CD14-positive monocyte (primary cell): ENCODE data around the gene GDI2. TPM values are rescaled to one million over a fixed set of nuclear protein-coding genes. Genes with fewer than 3 reads are reported as not detected.
A peak's percentile ranks its signal among the peaks of the same experiment; 100 is the strongest.

ENCODE experiments used
- DNase-seq, 3 donors: peaks; one replicate each; pipeline ENCODE4 v3.0.0-alpha.2; 2011 to 2022
- H2AFZ ChIP-seq: 2 replicates; pipeline ENCODE4 v1.6.0; 2012; ENCODE audit warnings: mild to moderate bottlenecking, low read depth, low read length, inconsistent platforms; ENCODE audit not compliant: insufficient read depth, poor library complexity, severe bottlenecking
- H3K27ac ChIP-seq, 2 donors: 1 replicate in 1 of 2; 2 replicates in 1 of 2; pipeline ENCODE4 v1.5.1; 2012 to 2013; ENCODE audit warnings: low read length in 2 of 2, control low read depth in 1 of 2, inconsistent platforms in 1 of 2, low read depth in 1 of 2, mild to moderate bottlenecking in 1 of 2
- H3K27me3 ChIP-seq, 2 donors: one replicate each; pipeline versions ENCODE4 v1.6.0 to v1.6.1; 2011 to 2013; ENCODE audit warnings: low read length in 2 of 2; ENCODE audit not compliant: control insufficient read depth in 2 of 2, insufficient read depth in 2 of 2
- H3K36me3 ChIP-seq, 2 donors: replicated peaks in 1 of 2; 1 replicate in 1 of 2; 2 replicates in 1 of 2; pipeline versions ENCODE4 v1.5.1 to v1.6.1; 2012 to 2013; ENCODE audit warnings: low read length in 2 of 2, control low read depth in 1 of 2, inconsistent platforms in 1 of 2, mild to moderate bottlenecking in 1 of 2; ENCODE audit not compliant: insufficient read depth in 2 of 2, control insufficient read depth in 1 of 2
- H3K4me1 ChIP-seq, 2 donors: 1 replicate in 1 of 2; 2 replicates in 1 of 2; pipeline versions ENCODE4 v1.5.1 to v1.6.1; 2012 to 2013; ENCODE audit warnings: low read length in 2 of 2, control low read depth in 1 of 2, inconsistent platforms in 1 of 2, mild to moderate bottlenecking in 1 of 2, moderate library complexity in 1 of 2; ENCODE audit not compliant: insufficient read depth in 2 of 2, control insufficient read depth in 1 of 2
- H3K4me2 ChIP-seq: replicated peaks from 2 replicates; pipeline ENCODE3; 2012; ENCODE audit warnings: low read length, moderate library complexity, mild to moderate bottlenecking; ENCODE audit not compliant: poor library complexity, severe bottlenecking; ENCODE audit errors: extremely low read depth
- H3K4me3 ChIP-seq, 3 experiments: fragments of 200-600 bp in 1 of 3; sonication (generic) in 1 of 3; replicated peaks in 1 of 3; 1 replicate in 2 of 3; 2 replicates in 1 of 3; pipeline ENCODE4 v1.5.1; 2011 to 2013; ENCODE audit warnings: low read length in 3 of 3, mild to moderate bottlenecking in 3 of 3, control low read depth in 2 of 3, low read depth in 2 of 3, inconsistent platforms in 1 of 3, moderate library complexity in 1 of 3
- H3K79me2 ChIP-seq: 2 replicates; pipeline ENCODE4 v1.6.0; 2012; ENCODE audit warnings: mild to moderate bottlenecking, control low read depth, inconsistent platforms, low read length, moderate library complexity; ENCODE audit not compliant: insufficient read depth
- H3K9ac ChIP-seq: 2 replicates; pipeline ENCODE4 v1.6.0; 2017; ENCODE audit warnings: low read length, mild to moderate bottlenecking; ENCODE audit not compliant: insufficient read depth, poor library complexity, severe bottlenecking
- H3K9me3 ChIP-seq, 2 donors: replicated peaks in 1 of 2; 1 replicate in 1 of 2; 2 replicates in 1 of 2; pipeline versions ENCODE4 v1.5.1 to v1.6.1; 2012 to 2013; ENCODE audit warnings: low read length in 2 of 2, control low read depth in 1 of 2; ENCODE audit not compliant: control insufficient read depth in 1 of 2, insufficient read depth in 1 of 2
- H4K20me1 ChIP-seq: 2 replicates; pipeline ENCODE4 v1.6.0; 2012; ENCODE audit warnings: mild to moderate bottlenecking, low read length, control low read depth, moderate library complexity; ENCODE audit not compliant: insufficient read depth
- H3K27ac Mint-ChIP-seq, 7 donors: one replicate each; pipeline ENCODE4 v1.8.0; 2020; ENCODE audit warnings: mild to moderate bottlenecking in 7 of 7, mixed read lengths in 7 of 7, moderate library complexity in 6 of 7, inconsistent platforms in 2 of 7
- H3K27me3 Mint-ChIP-seq, 3 donors: one replicate each; pipeline ENCODE4 v1.8.0; 2021 to 2022; ENCODE audit warnings: low read depth in 3 of 3, mild to moderate bottlenecking in 3 of 3, mixed read lengths in 3 of 3, moderate library complexity in 3 of 3, inconsistent platforms in 1 of 3
- H3K36me3 Mint-ChIP-seq, 2 donors: one replicate each; pipeline ENCODE4 v1.8.0; 2020; ENCODE audit warnings: mixed read lengths in 2 of 2, inconsistent platforms in 1 of 2, mild to moderate bottlenecking in 1 of 2
- H3K4me1 Mint-ChIP-seq: one replicate; pipeline ENCODE4 v1.8.0; 2020; ENCODE audit warnings: mild to moderate bottlenecking, mixed read lengths
- H3K4me3 Mint-ChIP-seq, 2 donors: one replicate each; pipeline ENCODE4 v1.8.0; 2020; ENCODE audit warnings: mild to moderate bottlenecking in 2 of 2, mixed read lengths in 2 of 2, moderate library complexity in 1 of 2
- H3K9me3 Mint-ChIP-seq, 7 donors: one replicate each; pipeline ENCODE4 v1.8.0; 2020 to 2022; ENCODE audit warnings: mixed read lengths in 7 of 7, mild to moderate bottlenecking in 6 of 7, moderate library complexity in 6 of 7, inconsistent platforms in 2 of 7
- CTCF ChIP-seq: fragments of 200-600 bp; IDR thresholded peaks from one replicate; pipeline ENCODE4 v1.8.0; 2022; ENCODE audit warnings: antibody characterized with exemption, mild to moderate bottlenecking
- WGBS: methylation state at CpG from one replicate; pipeline ENCODE4 v1.1.5; 2013; ENCODE audit warnings: missing lambda C conversion rate; ENCODE audit not compliant: insufficient coverage; 5-methylcytosine and 5-hydroxymethylcytosine counted together
- intact Hi-C, 2 donors: fragments of 100-400 bp; cut with micrococcal nuclease; formaldehyde crosslinking; loops; one replicate each; pipeline versions ENCODE4 v1.15.0 to v1.15.1; 2023
- polyA plus RNA-seq, 3 donors: library from polyadenylated mRNA; depleted of rRNA in 1 of 3; unstranded in 2 of 3; stranded (reverse) in 1 of 3; fragments of 300-500 nt in 2 of 3; fragments of >200 nt in 1 of 3; fragmentation: Illumina TruSeq in 2 of 3; gene quantifications; 1 replicate in 2 of 3; 2 replicates in 1 of 3; pipeline ENCODE4 v1.2.3, GENCODE V29; 2012 to 2021

GDI2 gene
- polyA plus RNA-seq, 3 donors: 100 to 320 (median 316) TPM

- Mint-ChIP-seq H3K27ac (peak overlapping the region in 1 of 7 donors; percentile 40), H3K4me1 (peaks cover 10% of the 10 kb centered on the region), H3K27me3 (no peaks in the 10 kb centered on the region), H3K9me3 (no peaks in the 10 kb centered on the region), H3K36me3 (peaks cover 68 to 90% of the 10 kb centered on the region in 2 donors), H3K4me3 (no peak overlapping the region)
- DNase-seq: no peak
- WGBS: no CpG with 5 or more reads among the region's 1 CpG
- intact Hi-C loops: no loop called here
- peaks cover 98% of the 10 kb centered on the region for H3K79me2 ChIP-seq
- no peaks in the 10 kb centered on the region for H3K27me3 ChIP-seq
- peaks cover 98% of the 10 kb centered on the region for H4K20me1 ChIP-seq
- no peaks in the 10 kb centered on the region for H3K9me3 ChIP-seq
- H3K4me1 ChIP-seq: no peaks in the 10 kb centered on the region
- H3K4me3 ChIP-seq: no peak overlapping the region
- H2AFZ ChIP-seq: no peak overlapping the region
- H3K27ac ChIP-seq: peak overlapping the region in 1 of 2 donors; percentile 16
- H3K4me2 ChIP-seq: no peak overlapping the region
- no peak for TF ChIP-seq CTCF
- peaks cover 66 to 91% of the 10 kb centered on the region in 2 donors for H3K36me3 ChIP-seq
- H3K9ac ChIP-seq: no peak overlapping the region
These were observed 29.9 kb downstream of the GDI2 start for GRCh38 chr10:5783300-5783699.

- Histone ChIP-seq H3K79me2 (peaks cover 98% of the 10 kb centered on the region), H3K27ac (peak overlapping the region in 1 of 2 donors; percentile 44), H3K4me2 (no peak overlapping the region), H4K20me1 (peaks cover 98% of the 10 kb centered on the region), H3K9ac (no peak overlapping the region), H2AFZ (no peak overlapping the region), H3K4me1 (no peaks in the 10 kb centered on the region), H3K9me3 (no peaks in the 10 kb centered on the region), H3K36me3 (peaks cover 54 to 87% of the 10 kb centered on the region in 2 donors), H3K27me3 (no peaks in the 10 kb centered on the region), H3K4me3 (no peak overlapping the region)
- peaks cover 12% of the 10 kb centered on the region for H3K4me1 Mint-ChIP-seq
- no peak overlapping the region for H3K4me3 Mint-ChIP-seq
- WGBS: 0% methylated on average over 1 of the region's 1 CpG
- no peak for DNase-seq
- no peaks in the 10 kb centered on the region for H3K9me3 Mint-ChIP-seq
- H3K27me3 Mint-ChIP-seq: no peaks in the 10 kb centered on the region
- peak overlapping the region in 6 of 7 donors; percentile 0 to 70 (median 7) for H3K27ac Mint-ChIP-seq
- H3K36me3 Mint-ChIP-seq: peaks cover 68 to 85% of the 10 kb centered on the region in 2 donors
- TF ChIP-seq CTCF: no peak
- intact Hi-C loops: no loop called here
These were observed 31.1 kb downstream of the GDI2 start for GRCh38 chr10:5782174-5782573.
